HL-60 (cell line): Measurements from ENCODE around the gene L3MBTL3.

Source experiments
- GABPA ChIP-seq: IDR thresholded peaks from 2 replicates; pipeline ENCODE4 v1.6.1; 2012; ENCODE audit warnings: low read depth
- POLR2AphosphoS5 ChIP-seq: IDR thresholded peaks from 2 replicates; pipeline ENCODE4 v1.6.1; 2012; ENCODE audit warnings: low read depth
- TF ChIP-seq, protein P1 (sequence below): IDR thresholded peaks from one replicate; pipeline ENCODE4 v1.5.1; 2011; ENCODE audit warnings: low read length, control low read depth, inconsistent platforms; ENCODE audit not compliant: insufficient read depth
- TF ChIP-seq, protein P2 (sequence below): IDR thresholded peaks from 2 replicates; pipeline ENCODE4 v1.6.1; 2012; ENCODE audit warnings: low read depth; ENCODE audit not compliant: insufficient replicate concordance

DNA sequence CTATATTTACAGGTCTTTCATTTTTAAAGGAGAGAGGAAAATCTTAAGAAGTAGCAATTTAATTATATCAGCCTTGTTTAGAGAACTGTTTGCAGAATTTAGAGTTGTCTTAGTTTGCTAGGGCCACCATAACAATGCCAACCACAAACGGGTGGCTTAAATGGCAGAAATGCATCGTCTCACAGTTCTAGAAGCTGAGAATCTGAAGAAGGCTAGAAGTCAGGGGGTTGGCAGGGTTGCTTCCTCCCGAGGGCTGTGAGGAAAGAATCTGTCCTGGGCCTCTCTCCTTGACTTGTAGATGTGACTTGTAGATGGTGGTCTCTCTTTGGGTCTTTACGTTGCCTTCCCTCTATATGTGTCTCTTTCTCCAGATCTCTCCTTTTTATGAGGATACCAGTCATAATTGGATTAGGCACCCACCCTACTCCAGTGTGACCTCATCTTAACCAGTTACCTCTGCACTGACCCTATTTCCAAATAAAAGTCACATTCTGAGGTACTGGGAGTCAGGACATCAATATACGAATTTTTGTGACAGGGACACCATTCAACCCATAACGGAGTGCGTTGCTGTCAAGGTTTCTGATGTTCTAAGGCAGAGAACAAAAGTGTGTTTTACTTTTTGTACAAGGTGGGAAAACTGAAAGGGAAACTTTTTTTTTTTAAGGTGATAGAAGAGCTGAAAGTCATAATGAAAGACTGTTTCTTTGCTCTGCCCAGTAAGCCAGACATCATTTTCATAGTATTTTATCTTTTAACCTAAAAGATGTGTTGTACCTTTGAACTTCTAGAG is 119.9 kb downstream of the L3MBTL3 start:
- TF ChIP-seq, protein P1, sequence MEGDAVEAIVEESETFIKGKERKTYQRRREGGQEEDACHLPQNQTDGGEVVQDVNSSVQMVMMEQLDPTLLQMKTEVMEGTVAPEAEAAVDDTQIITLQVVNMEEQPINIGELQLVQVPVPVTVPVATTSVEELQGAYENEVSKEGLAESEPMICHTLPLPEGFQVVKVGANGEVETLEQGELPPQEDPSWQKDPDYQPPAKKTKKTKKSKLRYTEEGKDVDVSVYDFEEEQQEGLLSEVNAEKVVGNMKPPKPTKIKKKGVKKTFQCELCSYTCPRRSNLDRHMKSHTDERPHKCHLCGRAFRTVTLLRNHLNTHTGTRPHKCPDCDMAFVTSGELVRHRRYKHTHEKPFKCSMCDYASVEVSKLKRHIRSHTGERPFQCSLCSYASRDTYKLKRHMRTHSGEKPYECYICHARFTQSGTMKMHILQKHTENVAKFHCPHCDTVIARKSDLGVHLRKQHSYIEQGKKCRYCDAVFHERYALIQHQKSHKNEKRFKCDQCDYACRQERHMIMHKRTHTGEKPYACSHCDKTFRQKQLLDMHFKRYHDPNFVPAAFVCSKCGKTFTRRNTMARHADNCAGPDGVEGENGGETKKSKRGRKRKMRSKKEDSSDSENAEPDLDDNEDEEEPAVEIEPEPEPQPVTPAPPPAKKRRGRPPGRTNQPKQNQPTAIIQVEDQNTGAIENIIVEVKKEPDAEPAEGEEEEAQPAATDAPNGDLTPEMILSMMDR, result no peak
- no peak for TF ChIP-seq POLR2AphosphoS5
- TF ChIP-seq, protein P2, sequence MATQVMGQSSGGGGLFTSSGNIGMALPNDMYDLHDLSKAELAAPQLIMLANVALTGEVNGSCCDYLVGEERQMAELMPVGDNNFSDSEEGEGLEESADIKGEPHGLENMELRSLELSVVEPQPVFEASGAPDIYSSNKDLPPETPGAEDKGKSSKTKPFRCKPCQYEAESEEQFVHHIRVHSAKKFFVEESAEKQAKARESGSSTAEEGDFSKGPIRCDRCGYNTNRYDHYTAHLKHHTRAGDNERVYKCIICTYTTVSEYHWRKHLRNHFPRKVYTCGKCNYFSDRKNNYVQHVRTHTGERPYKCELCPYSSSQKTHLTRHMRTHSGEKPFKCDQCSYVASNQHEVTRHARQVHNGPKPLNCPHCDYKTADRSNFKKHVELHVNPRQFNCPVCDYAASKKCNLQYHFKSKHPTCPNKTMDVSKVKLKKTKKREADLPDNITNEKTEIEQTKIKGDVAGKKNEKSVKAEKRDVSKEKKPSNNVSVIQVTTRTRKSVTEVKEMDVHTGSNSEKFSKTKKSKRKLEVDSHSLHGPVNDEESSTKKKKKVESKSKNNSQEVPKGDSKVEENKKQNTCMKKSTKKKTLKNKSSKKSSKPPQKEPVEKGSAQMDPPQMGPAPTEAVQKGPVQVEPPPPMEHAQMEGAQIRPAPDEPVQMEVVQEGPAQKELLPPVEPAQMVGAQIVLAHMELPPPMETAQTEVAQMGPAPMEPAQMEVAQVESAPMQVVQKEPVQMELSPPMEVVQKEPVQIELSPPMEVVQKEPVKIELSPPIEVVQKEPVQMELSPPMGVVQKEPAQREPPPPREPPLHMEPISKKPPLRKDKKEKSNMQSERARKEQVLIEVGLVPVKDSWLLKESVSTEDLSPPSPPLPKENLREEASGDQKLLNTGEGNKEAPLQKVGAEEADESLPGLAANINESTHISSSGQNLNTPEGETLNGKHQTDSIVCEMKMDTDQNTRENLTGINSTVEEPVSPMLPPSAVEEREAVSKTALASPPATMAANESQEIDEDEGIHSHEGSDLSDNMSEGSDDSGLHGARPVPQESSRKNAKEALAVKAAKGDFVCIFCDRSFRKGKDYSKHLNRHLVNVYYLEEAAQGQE, result no peak
- TF ChIP-seq GABPA, result no peak
